ENCODE measurements around the gene TMPRSS3.

- TF ChIP-seq TEAD4 (IDR thresholded peaks at IDR 0.05) (no peak), USF1 (IDR thresholded peaks at IDR 0.05) (no peak), CEBPB (IDR thresholded peaks at IDR 0.05) (no peak), TAF1 (IDR thresholded peaks at IDR 0.05; ENCODE audit: low read depth) (no peak), EGR1 (IDR thresholded peaks at IDR 0.05) (no peak), YY1 (IDR thresholded peaks at IDR 0.05; ENCODE audit: low read depth) (no peak), REST (IDR thresholded peaks at IDR 0.05; ENCODE audit: low read depth) (no peak), FOXM1 (IDR thresholded peaks at IDR 0.05; ENCODE audit: borderline replicate concordance, low read depth) (no peak), RAD21 (IDR thresholded peaks at IDR 0.05; ENCODE audit: low read depth) (no peak), ZBTB7A (IDR thresholded peaks at IDR 0.05; ENCODE audit: low read depth) (no peak), CREB1 (IDR thresholded peaks at IDR 0.05; ENCODE audit: low read depth) (no peak)
- TF ChIP-seq, protein P1, sequence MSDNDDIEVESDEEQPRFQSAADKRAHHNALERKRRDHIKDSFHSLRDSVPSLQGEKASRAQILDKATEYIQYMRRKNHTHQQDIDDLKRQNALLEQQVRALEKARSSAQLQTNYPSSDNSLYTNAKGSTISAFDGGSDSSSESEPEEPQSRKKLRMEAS (IDR thresholded peaks at IDR 0.05): no peak
Measured at GRCh38 chr21:42343556-42343955, 52.3 kb downstream of the TMPRSS3 start.

Measured in Ishikawa (cell line).